H1 (cell line): ENCODE results near the gene HP1BP3. TPM values are rescaled to one million over a fixed set of nuclear protein-coding genes. Genes with fewer than 3 reads are reported as not detected.
A peak's percentile ranks its signal among the peaks of the same experiment; 100 is the strongest.

Source experiments
- CTCF ChIA-PET: fragments of 300-600 bp; sonication (Branson Sonifier 250); formaldehyde crosslinking; loops from one replicate; lab custom pipeline; 2021; ENCODE audit not compliant: partially characterized antibody; lab: Charles Lee
- POLR2A ChIA-PET: fragments of 300-600 bp; sonication (Branson Sonifier 250); formaldehyde crosslinking; loops from one replicate; lab custom pipeline; 2021; ENCODE audit warnings: inconsistent platforms; ENCODE audit not compliant: partially characterized antibody; lab: Charles Lee
- DNase-seq, 2 experiments: peaks; one replicate each; pipeline versions ENCODE4 v3.0.0 to v3.0.0-alpha.2; 2010 to 2022; ENCODE audit warnings: low spot score in 2 of 2, low read depth in 1 of 2, mixed read lengths in 1 of 2
- FAIRE-seq: peaks from 2 replicates; lab custom pipeline; 2011; peaks lifted over from hg19 to GRCh38; lab: Jason Lieb, UNC
- H2AFZ ChIP-seq: 2 replicates; pipeline ENCODE4 v1.8.1; 2012; ENCODE audit warnings: low read length, inconsistent platforms
- H2AK5ac ChIP-seq: 2 replicates; pipeline ENCODE4 v1.6.1; 2013; ENCODE audit warnings: low read depth, low read length
- H2BK120ac ChIP-seq: replicated peaks from 2 replicates; pipeline ENCODE3; 2013; ENCODE audit warnings: low read depth, low read length, inconsistent platforms
- H2BK12ac ChIP-seq: 2 replicates; pipeline ENCODE4 v1.6.1; 2013; ENCODE audit warnings: low read depth, low read length
- H2BK15ac ChIP-seq: 2 replicates; pipeline ENCODE4 v1.6.1; 2013; ENCODE audit warnings: low read length
- H2BK20ac ChIP-seq: 2 replicates; pipeline ENCODE4 v1.6.1; 2013; ENCODE audit warnings: low read length
- H2BK5ac ChIP-seq: 2 replicates; pipeline ENCODE4 v1.6.1; 2013; ENCODE audit warnings: low read depth, low read length
- H3K14ac ChIP-seq: 2 replicates; pipeline ENCODE4 v1.6.1; 2013; ENCODE audit warnings: inconsistent platforms; ENCODE audit not compliant: insufficient read length
- H3K18ac ChIP-seq: 2 replicates; pipeline ENCODE4 v1.6.1; 2013; ENCODE audit warnings: low read length; ENCODE audit errors: extremely low read depth
- H3K23ac ChIP-seq: 2 replicates; pipeline ENCODE4 v1.6.1; 2013; ENCODE audit warnings: inconsistent platforms; ENCODE audit not compliant: insufficient read length
- H3K23me2 ChIP-seq: 2 replicates; pipeline ENCODE4 v1.6.1; 2013; ENCODE audit warnings: low read depth, low read length
- H3K27ac ChIP-seq: 2 replicates; pipeline ENCODE4 v1.6.1; 2011; ENCODE audit warnings: low read depth, low read length, inconsistent platforms
- H3K27me3 ChIP-seq, 4 experiments: replicated peaks in 1 of 4; 1 replicate in 1 of 4; 2 replicates in 3 of 4; pipeline versions ENCODE4 v1.6.1 to v1.8.1; 2011 to 2013; ENCODE audit warnings: low read length in 3 of 4, mild to moderate bottlenecking in 3 of 4, inconsistent platforms in 2 of 4, mixed read lengths in 2 of 4, moderate library complexity in 1 of 4; ENCODE audit not compliant: control insufficient read depth in 3 of 4, insufficient read depth in 3 of 4; ENCODE audit errors: extremely low read depth in 1 of 4
- H3K36me3 ChIP-seq, 4 experiments: 2 replicates each; pipeline versions ENCODE4 v1.6.1 to v1.8.1; 2011 to 2013; ENCODE audit warnings: mild to moderate bottlenecking in 4 of 4, low read length in 3 of 4, moderate library complexity in 2 of 4, control low read depth in 1 of 4, inconsistent platforms in 1 of 4; ENCODE audit not compliant: insufficient read depth in 4 of 4, control insufficient read depth in 2 of 4
- H3K4ac ChIP-seq: replicated peaks from 2 replicates; pipeline ENCODE3; 2013; ENCODE audit warnings: low read length, low read depth, mixed read lengths, inconsistent platforms; ENCODE audit not compliant: insufficient read length
- H3K4me1 ChIP-seq, 4 experiments: replicated peaks in 1 of 4; 1 replicate in 1 of 4; 2 replicates in 3 of 4; pipeline versions ENCODE4 v1.6.1 to v1.8.1; 2011 to 2013; ENCODE audit warnings: low read length in 3 of 4, inconsistent platforms in 2 of 4, mixed read lengths in 1 of 4; ENCODE audit not compliant: insufficient read depth in 4 of 4, control insufficient read depth in 3 of 4
- H3K4me2 ChIP-seq, 2 experiments: 2 replicates each; pipeline versions ENCODE4 v1.6.1 to v1.8.1; 2011 to 2013; ENCODE audit warnings: low read depth in 2 of 2, low read length in 2 of 2, control low read depth in 1 of 2, inconsistent platforms in 1 of 2, mild to moderate bottlenecking in 1 of 2; ENCODE audit not compliant: insufficient read depth in 1 of 2
- H3K4me3 ChIP-seq, 4 experiments: fragments of 200-600, 300-600 bp in 1 of 4; sonication (generic), shearing (Covaris generic), sonication (Bioruptor Twin) in 1 of 4; 2 replicates each; pipeline versions ENCODE4 v1.5.1 to v1.8.1; 2011 to 2016; ENCODE audit warnings: low read length in 4 of 4, low read depth in 3 of 4, control low read depth in 2 of 4, inconsistent platforms in 2 of 4, mild to moderate bottlenecking in 2 of 4, mixed read lengths in 1 of 4, moderate library complexity in 1 of 4; ENCODE audit not compliant: insufficient read depth in 2 of 4; ENCODE audit errors: extremely low read depth in 1 of 4
- H3K56ac ChIP-seq: replicated peaks from 2 replicates; pipeline ENCODE3; 2013; ENCODE audit warnings: low read depth, mild to moderate bottlenecking, mixed read lengths, low read length, inconsistent platforms; ENCODE audit not compliant: insufficient read length
- H3K79me1 ChIP-seq: 2 replicates; pipeline ENCODE4 v1.6.1; 2013; ENCODE audit warnings: low read depth, low read length, control low read depth
- H3K79me2 ChIP-seq, 2 experiments: 2 replicates each; pipeline versions ENCODE4 v1.6.1 to v1.8.1; 2012 to 2013; ENCODE audit warnings: low read length in 2 of 2, mild to moderate bottlenecking in 2 of 2, inconsistent platforms in 1 of 2; ENCODE audit not compliant: insufficient read depth in 2 of 2, control insufficient read depth in 1 of 2
- H3K9ac ChIP-seq, 4 experiments: replicated peaks in 1 of 4; 1 replicate in 1 of 4; 2 replicates in 3 of 4; pipeline versions ENCODE4 v1.6.1 to v1.8.1; 2011 to 2013; ENCODE audit warnings: low read depth in 3 of 4, low read length in 3 of 4, control low read depth in 2 of 4, mild to moderate bottlenecking in 2 of 4, moderate library complexity in 2 of 4, inconsistent platforms in 1 of 4; ENCODE audit errors: extremely low read depth in 1 of 4
- H3K9me3 ChIP-seq, 2 experiments: 2 replicates each; pipeline versions ENCODE4 v1.6.1 to v1.8.1; 2012 to 2013; ENCODE audit warnings: mild to moderate bottlenecking in 2 of 2, moderate library complexity in 2 of 2, control low read depth in 1 of 2, inconsistent platforms in 1 of 2, low read depth in 1 of 2, low read length in 1 of 2, mixed read lengths in 1 of 2; ENCODE audit not compliant: insufficient read depth in 2 of 2
- H4K20me1 ChIP-seq, 2 experiments: replicated peaks in 1 of 2; 2 replicates each; pipeline versions ENCODE3 to v1.8.1; 2011 to 2013; ENCODE audit warnings: inconsistent platforms in 2 of 2, low read length in 2 of 2, mild to moderate bottlenecking in 1 of 2; ENCODE audit not compliant: insufficient read depth in 2 of 2, control insufficient read depth in 1 of 2
- H4K5ac ChIP-seq: 2 replicates; pipeline ENCODE4 v1.6.1; 2013; ENCODE audit warnings: low read length, low read depth, mixed read lengths, inconsistent platforms; ENCODE audit not compliant: insufficient read length
- H4K8ac ChIP-seq: 2 replicates; pipeline ENCODE4 v1.8.0; 2013; ENCODE audit warnings: mild to moderate bottlenecking, moderate library complexity, low read length, inconsistent platforms; ENCODE audit not compliant: insufficient read depth; ENCODE audit errors: extremely low read depth
- H4K91ac ChIP-seq: replicated peaks from 2 replicates; pipeline ENCODE3; 2013; ENCODE audit warnings: low read length, mixed read lengths, inconsistent platforms; ENCODE audit not compliant: insufficient read length
- CREB1 ChIP-seq: IDR thresholded peaks from 2 replicates; pipeline ENCODE4 v1.6.1; 2012; ENCODE audit warnings: inconsistent platforms
- CTBP2 ChIP-seq: IDR thresholded peaks from 2 replicates; pipeline ENCODE4 v1.7.0; 2011; ENCODE audit warnings: borderline replicate concordance, mild to moderate bottlenecking, moderate library complexity, mixed read lengths, low read length; ENCODE audit not compliant: insufficient read depth, insufficient read length
- HDAC2 ChIP-seq, 2 experiments: fragments of 300-600 bp in 1 of 2; sonication (generic) in 1 of 2; IDR thresholded peaks; 2 replicates each; pipeline ENCODE4 v1.6.1; 2011 to 2012; ENCODE audit warnings: low read depth in 2 of 2, low read length in 2 of 2, mild to moderate bottlenecking in 2 of 2, moderate library complexity in 2 of 2, borderline replicate concordance in 1 of 2, inconsistent platforms in 1 of 2
- JUND ChIP-seq: IDR thresholded peaks from 2 replicates; pipeline ENCODE4 v1.6.1; 2011; ENCODE audit warnings: mild to moderate bottlenecking, improper control_type of control experiment, low read length
- KDM1A ChIP-seq: fragments of 200-600, 300-600 bp; sonication (generic); IDR thresholded peaks from 2 replicates; pipeline ENCODE4 v1.7.1; 2016; ENCODE audit warnings: mild to moderate bottlenecking, low read length, borderline replicate concordance
- KDM4A ChIP-seq: IDR thresholded peaks from one replicate; pipeline ENCODE4 v1.7.1; 2012; ENCODE audit warnings: low read depth, mild to moderate bottlenecking, moderate library complexity, low read length, inconsistent platforms; ENCODE audit not compliant: severe bottlenecking
- PHF8 ChIP-seq: fragments of 200-600 bp; sonication (generic); conservative IDR thresholded peaks from 2 replicates; pipeline ENCODE4 v1.7.1; 2012; ENCODE audit warnings: low read depth, mild to moderate bottlenecking, inconsistent platforms, low read length, moderate library complexity
- RBBP5 ChIP-seq: IDR thresholded peaks from 2 replicates; pipeline ENCODE4 v1.7.1; 2012; ENCODE audit warnings: low read depth, mild to moderate bottlenecking, inconsistent platforms, low read length, moderate library complexity, borderline replicate concordance
- SIN3A ChIP-seq, 2 experiments: IDR thresholded peaks in 1 of 2; conservative IDR thresholded peaks in 1 of 2; 2 replicates each; pipeline ENCODE4 v1.6.1; 2011 to 2012; ENCODE audit warnings: low read length in 2 of 2, improper control_type of control experiment in 1 of 2, low read depth in 1 of 2, mild to moderate bottlenecking in 1 of 2
- WGBS, 2 experiments: shearing (Covaris generic) in 1 of 2; methylation state at CpG; one replicate each; pipeline versions ENCODE4 v1.1.6 to v1.1.7; 2013 to 2015; ENCODE audit warnings: low lambda C conversion rate in 2 of 2, mixed read lengths in 2 of 2, inconsistent platforms in 1 of 2, low coverage in 1 of 2, missing lambda C conversion rate in 1 of 2; ENCODE audit not compliant: insufficient replicate concordance in 2 of 2, insufficient coverage in 1 of 2, insufficient read length in 1 of 2; ENCODE audit errors: extremely low coverage in 1 of 2, missing lambda C conversion rate in 1 of 2; 5-methylcytosine and 5-hydroxymethylcytosine counted together
- polyA plus RNA-seq, 7 experiments: library from polyadenylated mRNA; depleted of rRNA in 3 of 7; stranded (reverse) in 5 of 7; unstranded in 2 of 7; fragments of >200 nt in 5 of 7; fragments of 200-250 nt in 2 of 7; gene quantifications; 1 replicate in 5 of 7; 2 replicates in 1 of 7; 4 replicates in 1 of 7; pipeline versions ENCODE4 v1.2.1 to v1.2.3, GENCODE V29; 2011 to 2013; ENCODE audit warnings: missing spikeins in 2 of 7, mixed read lengths in 2 of 7
- total RNA-seq: library from RNA; stranded (reverse); fragmentation: NEBNext Ultra II Directional; extraction: Animal tissue kit (Norgen Biotek cat#: 25700); gene quantifications from 2 replicates; pipeline ENCODE4 v1.2.1, GENCODE V29; 2021

Gene HP1BP3
- total and polyA plus RNA-seq, 2 of the 8 experiments (the other 6 are each of a cell fraction or from before 2014, with no cell fraction given): 47.4 to 125 TPM

DNA sequence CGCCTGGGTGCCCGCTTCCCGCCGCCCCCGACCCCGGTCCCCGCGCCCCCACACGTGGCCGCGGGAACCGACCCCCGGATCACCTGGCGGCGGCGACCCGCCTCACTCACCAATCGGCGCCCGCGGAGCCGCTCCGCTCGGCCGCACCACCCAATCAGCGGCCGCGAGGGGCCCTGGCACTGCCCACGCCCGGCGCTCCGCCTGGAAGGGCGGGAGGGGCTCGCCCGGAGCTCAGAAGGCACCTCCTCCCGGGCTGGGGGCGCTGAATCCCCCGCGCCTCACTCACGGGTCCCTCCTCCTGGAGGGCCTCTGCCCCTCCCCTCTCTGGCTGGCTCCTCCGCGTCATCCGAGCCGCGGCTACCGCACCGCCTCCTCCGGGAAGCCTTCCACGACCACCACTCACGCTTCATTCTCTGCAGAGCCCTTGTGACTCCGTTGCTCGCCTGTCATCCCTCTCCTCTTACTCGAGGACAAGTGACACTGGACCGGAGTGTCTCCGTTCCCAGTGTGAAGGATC is 55.0 kb downstream of the HP1BP3 start:
- Histone ChIP-seq H2AK5ac (no peak overlapping the region), H3K79me2 (no peaks in the 10 kb centered on the region; a peak in 1 of 4 replicates), H2BK5ac (no peak overlapping the region), H4K8ac (0 out of 2 replicates have a peak overlapping the region, but pooled peaks have one; percentile 53), H3K18ac (no peak overlapping the region), H2BK15ac (no peak overlapping the region), H3K4me2 (peak overlapping the region; percentile 97), H3K4me3 (peak overlapping the region; percentile 56 to 71 (median 69)), H2AFZ (peak overlapping the region; percentile 80; the same call in 1 of the 2 replicates), H2BK12ac (no peak overlapping the region), H4K20me1 (peaks cover 1 to 3% of the 10 kb centered on the region in 2 experiments), H3K14ac (no peak overlapping the region), H2BK20ac (no peak overlapping the region), H3K9me3 (no peaks in the 10 kb centered on the region)
- FAIRE-seq (no peak), DNase-seq (peak; percentile 56 to 88)
- POLR2A ChIA-PET: interaction anchor here (1.0 to 7.8 kb wide), 3 partner anchors 10 to 96 kb away, joined by 3 to 68 read pairs (median 4); partner anchors contain the start of gene KIF17
- TF ChIP-seq KDM1A (peak; percentile 88), CREB1 (0 out of 2 replicates have a peak, but pooled peaks have one; percentile 69), JUND (no peak), KDM4A (peak; percentile 67), PHF8 (no peak; the same call in 1 of the 2 replicates), RBBP5 (peak; percentile 72), HDAC2 (IDR thresholded peaks at IDR 0.05; ENCODE audit: borderline replicate concordance in 1 of 2, low read depth in 2 of 2, low read length in 2 of 2) (peak in 1 of 2 experiments; percentile 61; a peak in 1 of 4 replicates), SIN3A (conservative IDR thresholded peaks at IDR 0.05 in 1 of 2, IDR thresholded peaks at IDR 0.05 in 1 of 2; ENCODE audit: low read depth in 1 of 2, low read length in 2 of 2) (0 out of 4 replicates have a peak, but pooled peaks have one; percentile 42 to 71), CTBP2 (peak; percentile 5)
- TF ChIP-seq, all 59 proteins: peak for 7
- Histone ChIP-seq H2BK120ac (no peak overlapping the region), H4K91ac (no peak overlapping the region), H3K27me3 (peaks cover 2 to 30% (median 27%) of the 10 kb centered on the region in 4 experiments), H3K23ac (no peak overlapping the region), H3K27ac (no peak overlapping the region), H3K36me3 (no peaks in the 10 kb centered on the region), H3K56ac (no peak overlapping the region), H3K4me1 (peaks cover 5 to 46% (median 35%) of the 10 kb centered on the region in 4 experiments), H3K9ac (peak overlapping the region in 1 of 4 experiments; percentile 29; a peak in 1 of 7 replicates), H3K79me1 (no peaks in the 10 kb centered on the region), H3K4ac (no peak overlapping the region), H4K5ac (no peak overlapping the region), H3K23me2 (peaks cover 11% of the 10 kb centered on the region; the same call in 1 of the 2 replicates)
- CTCF ChIA-PET: interaction anchor here (0.6 to 4.6 kb wide), 6 partner anchors 15 to 177 kb away, joined by 3 to 34 read pairs (median 10); partner anchors contain the start of gene KIF17
- WGBS, 2 experiments: 4% methylated on average over 28 of the region's 55 CpGs; no CpG with 5 or more reads in 1 of the 2 experiments
